Right hindlimb (tissue), 1 donor: Measurements from ENCODE around the gene LRRTM3.

Experiments
- DNase-seq: peaks from one replicate; pipeline ENCODE4 v3.0.0-alpha.2; 2018

Gene LRRTM3

GRCh38 chr10:66940965-66941364 is 15.1 kb downstream of the LRRTM3 start:
- DNase-seq = no peak

- DNase-seq = peak; percentile 48
Measured at GRCh38 chr10:66941491-66941890, 15.7 kb downstream of the LRRTM3 start.

GRCh38 chr10:66942407-66942806 is 16.6 kb downstream of the LRRTM3 start:
- DNase-seq = no peak

GRCh38 chr10:66943590-66943989 is 17.8 kb downstream of the LRRTM3 start:
- no peak for DNase-seq

- DNase-seq = no peak
Measured at GRCh38 chr10:66951896-66952295, 26.1 kb downstream of the LRRTM3 start.

- DNase-seq = peak; percentile 51
Measured at GRCh38 chr10:66958466-66958865, 32.6 kb downstream of the LRRTM3 start.

GRCh38 chr10:66964946-66965345 is 39.1 kb downstream of the LRRTM3 start:
- DNase-seq = no peak

- DNase-seq = no peak
Measured at GRCh38 chr10:66980246-66980815, 54.5 kb downstream of the LRRTM3 start.

GRCh38 chr10:66981361-66982052 is 55.7 kb downstream of the LRRTM3 start:
- DNase-seq = no peak

GRCh38 chr10:66982053-66982420 is 56.2 kb downstream of the LRRTM3 start:
- no peak for DNase-seq

GRCh38 chr10:66982792-66983474 is 57.1 kb downstream of the LRRTM3 start:
- no peak for DNase-seq

GRCh38 chr10:66983475-66983818 is 57.6 kb downstream of the LRRTM3 start:
- no peak for DNase-seq

- no peak for DNase-seq
Measured at GRCh38 chr10:66990143-66990830, 64.5 kb downstream of the LRRTM3 start.

- DNase-seq = no peak
Measured at GRCh38 chr10:66996996-66997395, 71.2 kb downstream of the LRRTM3 start.

GRCh38 chr10:66999762-67000545 is 74.1 kb downstream of the LRRTM3 start:
- DNase-seq = no peak

- DNase-seq = no peak
Measured at GRCh38 chr10:67004690-67005089, 78.9 kb downstream of the LRRTM3 start.

GRCh38 chr10:67005981-67006380 is 80.1 kb downstream of the LRRTM3 start:
- DNase-seq = no peak

- no peak for DNase-seq
Measured at GRCh38 chr10:67011480-67011879, 85.6 kb downstream of the LRRTM3 start.

GRCh38 chr10:67011981-67012380 is 86.1 kb downstream of the LRRTM3 start:
- no peak for DNase-seq

GRCh38 chr10:67015225-67015624 is 89.4 kb downstream of the LRRTM3 start:
- no peak for DNase-seq

- DNase-seq = no peak
Measured at GRCh38 chr10:67017218-67017617, 91.4 kb downstream of the LRRTM3 start.

- DNase-seq = no peak
Measured at GRCh38 chr10:67022099-67022498, 96.3 kb downstream of the LRRTM3 start.

GRCh38 chr10:67033878-67034277 is 108.0 kb downstream of the LRRTM3 start:
- DNase-seq = no peak
